Endothelial cell of umbilical vein (primary cell): ENCODE results near the gene CIDEC. TPM values are rescaled to one million over a fixed set of nuclear protein-coding genes. Genes with fewer than 3 reads are reported as not detected.

ENCODE experiments used
- BruUV-seq: library from RNA; stranded (reverse); fragments of 400-500 nt; replicated peaks from 2 replicates; lab custom pipeline; 2021; lab: Mats Ljungman, UMichigan
- CTCF ChIA-PET: fragments of 300-600, 350-600 bp; sonication (Branson Sonifier 250); formaldehyde crosslinking; loops from one replicate; lab custom pipeline; 2021; ENCODE audit warnings: antibody characterized with exemption, inconsistent platforms; lab: Charles Lee
- POLR2A ChIA-PET: fragments of 300-600, 350-600 bp; sonication (Branson Sonifier 250); formaldehyde crosslinking; loops from one replicate; lab custom pipeline; 2021; ENCODE audit warnings: antibody characterized with exemption, inconsistent platforms; lab: Charles Lee
- DNase-seq: peaks from one replicate; pipeline ENCODE4 v3.0.0-alpha.2; 2011; ENCODE audit warnings: low read depth, low spot score
- FAIRE-seq: peaks from 2 replicates; lab custom pipeline; 2011; peaks lifted over from hg19 to GRCh38; lab: Jason Lieb, UNC
- H2AFZ ChIP-seq: 2 replicates; pipeline ENCODE4 v1.6.0; 2012; ENCODE audit warnings: low read depth, low read length, control low read depth, inconsistent platforms
- H3K27ac ChIP-seq: 2 replicates; pipeline ENCODE4 v1.5.1; 2011; ENCODE audit warnings: low read depth, mild to moderate bottlenecking, control low read depth, low read length, moderate library complexity; ENCODE audit not compliant: insufficient read depth
- H3K27me3 ChIP-seq, 2 experiments: 2 replicates each; pipeline versions ENCODE4 v1.6.0 to v1.6.1; 2011; ENCODE audit warnings: low read length in 2 of 2, mixed read lengths in 1 of 2; ENCODE audit not compliant: control insufficient read depth in 2 of 2, insufficient read depth in 2 of 2
- H3K36me3 ChIP-seq, 2 experiments: 2 replicates in 1 of 2; 3 replicates in 1 of 2; pipeline ENCODE4 v1.5.1; 2011; ENCODE audit warnings: low read length in 2 of 2, mild to moderate bottlenecking in 1 of 2, moderate library complexity in 1 of 2; ENCODE audit not compliant: control insufficient read depth in 2 of 2, insufficient read depth in 2 of 2; ENCODE audit errors: extremely low read depth in 1 of 2
- H3K4me1 ChIP-seq: 3 replicates; pipeline ENCODE4 v1.5.1; 2011; ENCODE audit warnings: mild to moderate bottlenecking, low read length; ENCODE audit not compliant: control insufficient read depth, insufficient read depth; ENCODE audit errors: extremely low read depth
- H3K4me2 ChIP-seq: 2 replicates; pipeline ENCODE4 v1.6.1; 2011; ENCODE audit warnings: low read length, control low read depth, mixed read lengths; ENCODE audit not compliant: insufficient read depth
- H3K4me3 ChIP-seq, 3 experiments: fragments of 200-600 bp in 1 of 3; sonication (generic), shearing (Covaris generic) in 1 of 3; replicated peaks in 1 of 3; 2 replicates each; pipeline ENCODE4 v1.5.1; 2011 to 2016; ENCODE audit warnings: control low read depth in 3 of 3, low read length in 3 of 3, mild to moderate bottlenecking in 2 of 3, inconsistent platforms in 1 of 3, low read depth in 1 of 3, moderate library complexity in 1 of 3; ENCODE audit not compliant: insufficient read depth in 1 of 3
- H3K79me2 ChIP-seq: 2 replicates; pipeline ENCODE4 v1.6.0; 2012; ENCODE audit warnings: low read length, inconsistent platforms; ENCODE audit not compliant: control insufficient read depth, insufficient read depth
- H3K9ac ChIP-seq: replicated peaks from 2 replicates; pipeline ENCODE3; 2011; ENCODE audit warnings: low read length, control low read depth; ENCODE audit not compliant: insufficient read depth; ENCODE audit errors: extremely low read depth
- H3K9me1 ChIP-seq: replicated peaks from 3 replicates; pipeline ENCODE4 v1.6.0; 2011; ENCODE audit warnings: mild to moderate bottlenecking, low read length; ENCODE audit not compliant: control insufficient read depth, insufficient read depth; ENCODE audit errors: extremely low read depth
- H3K9me3 ChIP-seq: replicated peaks from 2 replicates; pipeline ENCODE4 v1.5.1; 2012; ENCODE audit warnings: low read length, inconsistent platforms; ENCODE audit not compliant: control insufficient read depth, insufficient read depth
- H4K20me1 ChIP-seq: replicated peaks from 2 replicates; pipeline ENCODE3; 2011; ENCODE audit warnings: mild to moderate bottlenecking, low read length; ENCODE audit not compliant: control insufficient read depth, insufficient read depth; ENCODE audit errors: extremely low read depth
- CTCF ChIP-seq, 2 donors: IDR thresholded peaks; 1 replicate in 1 of 2; 2 replicates in 1 of 2; pipeline ENCODE4 v1.5.1; 2011; ENCODE audit warnings: low read length in 2 of 2, mild to moderate bottlenecking in 2 of 2, moderate library complexity in 2 of 2, control low read depth in 1 of 2, inconsistent platforms in 1 of 2, low read depth in 1 of 2; ENCODE audit not compliant: insufficient read depth in 1 of 2; ENCODE audit errors: extremely low read depth in 1 of 2
- EZH2 ChIP-seq: IDR thresholded peaks from 2 replicates; pipeline ENCODE4 v1.6.1; 2012; ENCODE audit warnings: borderline replicate concordance, low read depth, mild to moderate bottlenecking, moderate library complexity, low read length, inconsistent platforms; ENCODE audit not compliant: severe bottlenecking
- FOS ChIP-seq: IDR thresholded peaks from 2 replicates; pipeline ENCODE4 v1.6.1; 2011; ENCODE audit warnings: mild to moderate bottlenecking, low read length, moderate library complexity, borderline replicate concordance; ENCODE audit not compliant: insufficient read depth
- GATA2 ChIP-seq: IDR thresholded peaks from 2 replicates; pipeline ENCODE4 v1.7.0; 2011; ENCODE audit warnings: low read depth, mild to moderate bottlenecking, moderate library complexity, mixed read lengths, low read length; ENCODE audit not compliant: insufficient read length, insufficient read depth
- JUN ChIP-seq: IDR thresholded peaks from 2 replicates; pipeline ENCODE4 v1.6.1; 2011; ENCODE audit warnings: borderline replicate concordance, low read depth; ENCODE audit not compliant: insufficient read length, insufficient read depth
- MAX ChIP-seq: IDR thresholded peaks from 2 replicates; pipeline ENCODE4 v1.6.1; 2011; ENCODE audit not compliant: insufficient read depth, insufficient read length
- MYC ChIP-seq: IDR thresholded peaks from one replicate; pipeline ENCODE4 v1.6.1; 2011; ENCODE audit warnings: mild to moderate bottlenecking, low read depth, low read length
- POLR2A ChIP-seq: IDR thresholded peaks from 2 replicates; pipeline ENCODE4 v1.6.1; 2012; ENCODE audit warnings: low read depth, mild to moderate bottlenecking, control low read depth, low read length
- POLR2AphosphoS5 ChIP-seq: IDR thresholded peaks from 2 replicates; pipeline ENCODE4 v1.6.1; 2012; ENCODE audit warnings: low read depth, mild to moderate bottlenecking, control low read depth, low read length, moderate library complexity; ENCODE audit not compliant: insufficient read depth
- dilution Hi-C: fragments of 300-500 bp; cut with MboI; formaldehyde crosslinking; loops from one replicate; pipeline ENCODE4 v1.15.0; 2019; ENCODE audit warnings: low sequenced_read_pairs; ENCODE audit not compliant: extremely low pct_ligation_motif_present
- intact Hi-C: fragments of 100-400 bp; cut with micrococcal nuclease; formaldehyde crosslinking; loops from one replicate; pipeline ENCODE4 v1.10.0; 2022
- polyA plus RNA-seq, 4 experiments: library from polyadenylated mRNA; depleted of rRNA in 3 of 4; stranded (reverse) in 3 of 4; unstranded in 1 of 4; fragments of >200 nt; gene quantifications; 2 replicates each; pipeline versions ENCODE4 v1.2.1 to v1.2.3, GENCODE V29; 2011 to 2012; ENCODE audit warnings: missing spikeins in 1 of 4
- total RNA-seq: library from RNA; stranded (reverse); gene quantifications from 2 replicates; pipeline ENCODE4 v1.2.3, GENCODE V29; 2021

The CIDEC gene
- total and polyA plus RNA-seq, 2 donors (not counting 3 experiments of a cell fraction or from before 2014, with no cell fraction given), result 0.14 TPM; not detected in 1

GRCh38 chr3:9861201-9861600 is 18.9 kb downstream of the CIDEC start:
- dilution Hi-C loops, result no loop called here
- Histone ChIP-seq H3K9me3 (no peaks in the 10 kb centered on the region), H3K36me3 (no peaks in the 10 kb centered on the region), H4K20me1 (no peaks in the 10 kb centered on the region), H3K27ac (no peak overlapping the region), H3K9me1 (no peaks in the 10 kb centered on the region), H3K4me1 (no peaks in the 10 kb centered on the region), H3K9ac (no peak overlapping the region), H2AFZ (no peak overlapping the region), H3K79me2 (no peaks in the 10 kb centered on the region), H3K27me3 (no peaks in the 10 kb centered on the region), H3K4me2 (no peak overlapping the region), H3K4me3 (no peak overlapping the region)
- TF ChIP-seq FOS, result no peak
- no peak for TF ChIP-seq JUN
- no peak for TF ChIP-seq POLR2A
- TF ChIP-seq MAX, result no peak
- no peak for TF ChIP-seq POLR2AphosphoS5
- TF ChIP-seq GATA2, result no peak
- TF ChIP-seq MYC, result no peak
- TF ChIP-seq EZH2, result no peak
- no peak for TF ChIP-seq CTCF (IDR thresholded peaks at IDR 0.05; ENCODE audit: extremely low read depth in 1 of 2, insufficient read depth in 1 of 2, low read depth in 1 of 2, low read length in 2 of 2)
- ChIA-PET POLR2A (no interaction called here), CTCF (interaction anchor here (0.6 to 1.1 kb wide), 2 partner anchors 12 to 140 kb away, joined by 3 read pairs; no protein-coding TSS in a partner anchor)
- no TSS peak for BruUV-seq
- DNase-seq (no peak), FAIRE-seq (no peak)
- intact Hi-C loops, result no loop called here
